HCT116 (cell line): ENCODE results near the gene GSTT2. TPM values are rescaled to one million over a fixed set of nuclear protein-coding genes. Genes with fewer than 3 reads are reported as not detected.

ENCODE experiments used
- ATAC-seq: fragments of 200-7000 bp; cut with Tn5 transposase; 2 replicates; pipeline ENCODE4 v1.9.1; 2020; ENCODE audit warnings: mild to moderate bottlenecking, moderate library complexity
- BruUV-seq: library from RNA; stranded (reverse); fragments of 400-500 nt; replicated peaks from 2 replicates; lab custom pipeline; 2021; lab: Mats Ljungman, UMichigan
- CTCF ChIA-PET: fragments of 300-600 bp; sonication (Branson Sonifier 250); formaldehyde crosslinking; loops from one replicate; lab custom pipeline; 2021; ENCODE audit warnings: antibody characterized with exemption; lab: Charles Lee
- POLR2A ChIA-PET: fragments of 300-600, 350-600 bp; sonication (Branson Sonifier 250); formaldehyde crosslinking; loops from one replicate; lab custom pipeline; 2021; ENCODE audit warnings: antibody characterized with exemption; lab: Charles Lee
- RAD21 ChIA-PET, 2 experiments: fragments of 300-600 bp; sonication (Branson Sonifier 250); formaldehyde crosslinking; loops; one replicate each; lab custom pipeline; 2023; ENCODE audit warnings: low total read pairs in 2 of 2; ENCODE audit not compliant: uncharacterized antibody in 2 of 2, unreplicated experiment in 2 of 2, low non-redundant PET in 1 of 2; lab: Charles Lee
- DNase-seq: peaks from one replicate; pipeline ENCODE4 v3.0.0-alpha.2; 2010; ENCODE audit warnings: low read depth, low spot score
- H2AFZ ChIP-seq: fragments of 200-600 bp; shearing (Covaris generic), sonication (generic); 2 replicates; pipeline ENCODE4 v1.6.1; 2017; ENCODE audit warnings: low read depth, mixed run types, mixed read lengths, antibody characterized with exemption, low read length; ENCODE audit not compliant: poor library complexity, severe bottlenecking
- H3K27ac ChIP-seq: 2 replicates; pipeline ENCODE4 v1.5.1; 2012; ENCODE audit warnings: low read depth, low read length
- H3K27me3 ChIP-seq: fragments of 200-600 bp; sonication (generic); 2 replicates; pipeline ENCODE4 v1.6.1; 2016; ENCODE audit warnings: mixed run types, low read length, mixed read lengths; ENCODE audit not compliant: insufficient read depth
- H3K36me3 ChIP-seq, 2 experiments: fragments of 200-500 bp in 1 of 2; fragments of 200-600 bp in 1 of 2; sonication (Bioruptor generic) in 1 of 2; sonication (generic) in 1 of 2; 2 replicates each; pipeline versions ENCODE4 v1.5.1 to v1.6.1; 2014 to 2016; ENCODE audit warnings: low read length in 2 of 2, inconsistent platforms in 1 of 2, mixed read lengths in 1 of 2, mixed run types in 1 of 2; ENCODE audit not compliant: insufficient read depth in 2 of 2, control insufficient read depth in 1 of 2
- H3K4me1 ChIP-seq, 2 experiments: fragments of 200-600 bp in 1 of 2; sonication (generic) in 1 of 2; 2 replicates each; pipeline versions ENCODE4 v1.5.1 to v1.6.1; 2012 to 2017; ENCODE audit warnings: low read length in 2 of 2, inconsistent platforms in 1 of 2, mild to moderate bottlenecking in 1 of 2, mixed read lengths in 1 of 2, mixed run types in 1 of 2, moderate library complexity in 1 of 2; ENCODE audit not compliant: insufficient read depth in 2 of 2, control insufficient read depth in 1 of 2
- H3K4me2 ChIP-seq: fragments of 200-600 bp; sonication (generic); 2 replicates; pipeline ENCODE4 v1.6.1; 2017; ENCODE audit warnings: mixed run types, low read length, mixed read lengths
- H3K4me3 ChIP-seq, 2 experiments: fragments of 200-600 bp in 1 of 2; sonication (generic) in 1 of 2; replicated peaks in 1 of 2; 2 replicates each; pipeline ENCODE4 v1.5.1; 2011 to 2016; ENCODE audit warnings: low read length in 2 of 2, control low read depth in 1 of 2, low read depth in 1 of 2, mild to moderate bottlenecking in 1 of 2, mixed read lengths in 1 of 2, mixed run types in 1 of 2
- H3K79me2 ChIP-seq: fragments of 200-600 bp; sonication (generic); 2 replicates; pipeline ENCODE4 v1.6.1; 2017; ENCODE audit warnings: mild to moderate bottlenecking, mixed run types, low read length, moderate library complexity, mixed read lengths; ENCODE audit not compliant: insufficient read depth
- H3K9ac ChIP-seq: fragments of 200-600 bp; sonication (generic); 2 replicates; pipeline ENCODE4 v1.6.1; 2016; ENCODE audit warnings: low read length, mixed read lengths
- H3K9me2 ChIP-seq: fragments of 200-600 bp; sonication (generic), shearing (Covaris generic); 2 replicates; pipeline ENCODE4 v1.6.1; 2017; ENCODE audit warnings: mixed run types, mild to moderate bottlenecking, moderate library complexity; ENCODE audit not compliant: insufficient read depth
- H3K9me3 ChIP-seq, 2 experiments: fragments of 200-500 bp in 1 of 2; fragments of 200-600 bp in 1 of 2; sonication (Bioruptor generic) in 1 of 2; sonication (generic) in 1 of 2; 2 replicates each; pipeline ENCODE4 v1.6.1; 2014 to 2017; ENCODE audit warnings: low read length in 2 of 2, mixed read lengths in 2 of 2, inconsistent platforms in 1 of 2, low read depth in 1 of 2, mild to moderate bottlenecking in 1 of 2, mixed run types in 1 of 2, moderate library complexity in 1 of 2; ENCODE audit not compliant: control insufficient read depth in 1 of 2, insufficient read depth in 1 of 2
- H4K20me1 ChIP-seq: fragments of 200-600 bp; sonication (generic), shearing (Covaris generic); 2 replicates; pipeline ENCODE4 v1.6.1; 2017; ENCODE audit warnings: mixed run types, mild to moderate bottlenecking, moderate library complexity; ENCODE audit not compliant: insufficient read depth
- CEBPB ChIP-seq: IDR thresholded peaks from 2 replicates; pipeline ENCODE4 v1.6.1; 2012; ENCODE audit warnings: low read depth
- EGR1 ChIP-seq: IDR thresholded peaks from 2 replicates; pipeline ENCODE4 v1.6.1; 2012; ENCODE audit warnings: low read depth
- ELF1 ChIP-seq: IDR thresholded peaks from 2 replicates; pipeline ENCODE4 v1.6.1; 2012; ENCODE audit warnings: low read depth, borderline replicate concordance
- EZH2 ChIP-seq: fragments of 200-600 bp; sonication (generic); IDR thresholded peaks from 2 replicates; pipeline ENCODE4 v1.6.1; 2017; ENCODE audit warnings: antibody characterized with exemption, mixed run types
- EZH2phosphoT487 ChIP-seq: fragments of 200-600 bp; IDR thresholded peaks from 2 replicates; pipeline ENCODE4 v1.6.1; 2018; ENCODE audit warnings: antibody characterized with exemption, borderline replicate concordance
- POLR2A ChIP-seq: IDR thresholded peaks from 2 replicates; pipeline ENCODE4 v1.7.0; 2011; ENCODE audit warnings: borderline replicate concordance; ENCODE audit not compliant: insufficient read depth, insufficient read length; ENCODE audit errors: extremely low read depth
- POLR2AphosphoS5 ChIP-seq: IDR thresholded peaks from 2 replicates; pipeline ENCODE4 v1.6.1; 2011; ENCODE audit warnings: mild to moderate bottlenecking, low read depth, low read length, moderate library complexity
- SP1 ChIP-seq: IDR thresholded peaks from 2 replicates; pipeline ENCODE4 v1.6.1; 2012; ENCODE audit warnings: low read depth
- YY1 ChIP-seq: IDR thresholded peaks from 2 replicates; pipeline ENCODE4 v1.6.1; 2011; ENCODE audit warnings: low read length, low read depth, moderate library complexity, mild to moderate bottlenecking; ENCODE audit not compliant: insufficient replicate concordance; ENCODE audit errors: extremely low read depth
- intact Hi-C: fragments of 100-400 bp; cut with micrococcal nuclease; formaldehyde crosslinking; loops from 2 replicates; pipeline ENCODE4 v1.10.0; 2022
- total RNA-seq: library from RNA; stranded (reverse); gene quantifications from one replicate; pipeline ENCODE4 v1.2.1, GENCODE V29; 2021; ENCODE audit not compliant: unreplicated experiment
- TF ChIP-seq, protein P1 (sequence below): IDR thresholded peaks from 2 replicates; pipeline ENCODE4 v1.6.1; 2012; ENCODE audit warnings: low read depth
- TF ChIP-seq, protein P2 (sequence below): IDR thresholded peaks from 2 replicates; pipeline ENCODE4 v1.6.1; 2011; ENCODE audit warnings: mild to moderate bottlenecking, low read length, moderate library complexity; ENCODE audit not compliant: insufficient replicate concordance; ENCODE audit errors: extremely low read depth

The GSTT2 gene
- total RNA-seq, 1 experiment from 2014 or later: 5.1 TPM

DNA sequence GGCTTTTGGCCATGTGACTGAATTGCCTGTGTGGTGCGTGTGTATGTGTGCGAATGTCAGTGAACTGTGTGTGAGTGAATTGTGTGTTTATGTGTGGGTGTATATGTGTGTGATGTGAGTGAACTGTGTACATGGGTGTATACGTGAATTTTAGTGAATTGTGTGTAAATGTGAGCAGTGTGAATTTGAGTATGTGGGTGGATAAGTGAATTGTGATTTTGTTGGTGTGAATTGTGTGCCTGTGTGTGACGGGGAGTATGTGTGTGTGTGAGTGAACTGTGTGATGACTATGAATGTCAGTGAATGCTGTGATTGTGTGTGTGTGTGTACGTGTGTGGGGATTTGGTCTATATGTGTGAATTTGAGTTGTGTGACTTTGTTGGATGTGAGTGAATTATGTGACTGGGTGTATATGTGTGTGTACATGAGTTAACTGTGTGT is 9.7 kb upstream of the GSTT2 start:
- RAD21 ChIA-PET: no interaction called here
- H3K4me2 ChIP-seq: no peak overlapping the region

DNA sequence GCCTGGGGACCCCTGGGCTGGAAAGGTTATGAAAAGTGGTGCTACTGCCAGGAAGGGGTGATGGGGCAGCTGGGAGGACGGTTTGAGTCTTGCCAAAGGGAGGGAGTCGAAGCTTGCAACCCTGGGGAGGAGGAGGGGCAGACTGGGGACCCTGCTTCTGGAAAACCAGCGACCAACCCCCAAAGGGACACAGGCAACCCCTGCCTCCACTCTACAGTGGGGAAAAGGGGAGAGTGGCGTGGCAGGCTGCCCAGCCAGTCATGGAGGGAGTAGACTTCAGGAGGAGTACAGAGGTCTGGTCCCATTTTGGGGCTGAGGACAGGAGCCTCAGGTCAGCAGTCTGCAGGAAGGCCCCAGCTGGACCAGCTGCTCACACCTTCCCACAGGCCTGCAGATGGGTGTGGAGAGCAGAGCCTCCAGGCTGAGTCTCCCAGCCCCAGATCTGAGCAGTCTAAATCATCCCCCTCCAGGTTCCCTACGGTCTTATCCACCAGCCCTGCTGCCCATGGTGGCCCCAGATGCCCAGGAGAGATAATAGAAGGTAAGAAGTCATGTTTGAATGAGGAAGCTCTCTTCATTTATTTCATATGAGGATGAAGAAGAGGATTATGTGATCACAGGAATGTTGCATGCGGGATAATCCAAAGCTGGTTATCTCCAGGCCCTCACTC is 9.0 kb upstream of the GSTT2 start:
- ChIA-PET CTCF (interaction anchor here (1.0 kb wide), 1 partner anchor 77 kb away, joined by 4 read pairs; the partner anchor contains the start of gene MIF), POLR2A (no interaction called here), RAD21 (no interaction called here)
- intact Hi-C loops: no loop called here
- Histone ChIP-seq H3K79me2 (peaks cover 32% of the 10 kb centered on the region), H3K4me1 (peaks cover 0 to 3% of the 10 kb centered on the region in 2 experiments; a peak in 1 of 4 replicates), H3K36me3 (peaks cover 14 to 17% of the 10 kb centered on the region in 2 experiments; a peak in 3 of 4 replicates), H3K27ac (peak overlapping the region; percentile 15), H3K9me2 (no peaks in the 10 kb centered on the region), H3K4me2 (peak overlapping the region; percentile 7; the same call in 1 of the 2 replicates), H3K9me3 (no peaks in the 10 kb centered on the region), H3K27me3 (no peaks in the 10 kb centered on the region), H4K20me1 (no peaks in the 10 kb centered on the region), H3K9ac (peak overlapping the region; percentile 19; the same call in 1 of the 2 replicates), H3K4me3 (0 out of 4 replicates have a peak overlapping the region, but pooled peaks of 1 of the 2 experiments have one; percentile 5), H2AFZ (no peak overlapping the region)
- TF ChIP-seq YY1 (no peak), EZH2phosphoT487 (no peak), POLR2AphosphoS5 (0 out of 2 replicates have a peak, but pooled peaks have one; percentile 12), SP1 (no peak), CEBPB (no peak), EGR1 (no peak), EZH2 (no peak)
- TF ChIP-seq, protein P1, sequence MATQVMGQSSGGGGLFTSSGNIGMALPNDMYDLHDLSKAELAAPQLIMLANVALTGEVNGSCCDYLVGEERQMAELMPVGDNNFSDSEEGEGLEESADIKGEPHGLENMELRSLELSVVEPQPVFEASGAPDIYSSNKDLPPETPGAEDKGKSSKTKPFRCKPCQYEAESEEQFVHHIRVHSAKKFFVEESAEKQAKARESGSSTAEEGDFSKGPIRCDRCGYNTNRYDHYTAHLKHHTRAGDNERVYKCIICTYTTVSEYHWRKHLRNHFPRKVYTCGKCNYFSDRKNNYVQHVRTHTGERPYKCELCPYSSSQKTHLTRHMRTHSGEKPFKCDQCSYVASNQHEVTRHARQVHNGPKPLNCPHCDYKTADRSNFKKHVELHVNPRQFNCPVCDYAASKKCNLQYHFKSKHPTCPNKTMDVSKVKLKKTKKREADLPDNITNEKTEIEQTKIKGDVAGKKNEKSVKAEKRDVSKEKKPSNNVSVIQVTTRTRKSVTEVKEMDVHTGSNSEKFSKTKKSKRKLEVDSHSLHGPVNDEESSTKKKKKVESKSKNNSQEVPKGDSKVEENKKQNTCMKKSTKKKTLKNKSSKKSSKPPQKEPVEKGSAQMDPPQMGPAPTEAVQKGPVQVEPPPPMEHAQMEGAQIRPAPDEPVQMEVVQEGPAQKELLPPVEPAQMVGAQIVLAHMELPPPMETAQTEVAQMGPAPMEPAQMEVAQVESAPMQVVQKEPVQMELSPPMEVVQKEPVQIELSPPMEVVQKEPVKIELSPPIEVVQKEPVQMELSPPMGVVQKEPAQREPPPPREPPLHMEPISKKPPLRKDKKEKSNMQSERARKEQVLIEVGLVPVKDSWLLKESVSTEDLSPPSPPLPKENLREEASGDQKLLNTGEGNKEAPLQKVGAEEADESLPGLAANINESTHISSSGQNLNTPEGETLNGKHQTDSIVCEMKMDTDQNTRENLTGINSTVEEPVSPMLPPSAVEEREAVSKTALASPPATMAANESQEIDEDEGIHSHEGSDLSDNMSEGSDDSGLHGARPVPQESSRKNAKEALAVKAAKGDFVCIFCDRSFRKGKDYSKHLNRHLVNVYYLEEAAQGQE: no peak
- no TSS peak for BruUV-seq
- DNase-seq (no peak), ATAC-seq (no peak)

More for the DNA sequence above, 9.7 kb upstream of the GSTT2 start:
- ATAC-seq (no peak), DNase-seq (no peak)
- Histone ChIP-seq H3K9me2 (no peaks in the 10 kb centered on the region), H3K9ac (no peak overlapping the region), H3K27me3 (no peaks in the 10 kb centered on the region), H4K20me1 (no peaks in the 10 kb centered on the region), H3K4me3 (no peak overlapping the region), H3K36me3 (peaks cover 14 to 17% of the 10 kb centered on the region in 2 experiments; a peak in 3 of 4 replicates), H3K9me3 (no peaks in the 10 kb centered on the region), H3K79me2 (peaks cover 32% of the 10 kb centered on the region), H3K27ac (no peak overlapping the region; the same call in 1 of the 2 replicates), H2AFZ (no peak overlapping the region), H3K4me1 (peaks cover 0 to 3% of the 10 kb centered on the region in 2 experiments; a peak in 1 of 4 replicates)
- ChIA-PET CTCF (no interaction called here), POLR2A (no interaction called here)
- BruUV-seq: no TSS peak
- TF ChIP-seq, protein P2, sequence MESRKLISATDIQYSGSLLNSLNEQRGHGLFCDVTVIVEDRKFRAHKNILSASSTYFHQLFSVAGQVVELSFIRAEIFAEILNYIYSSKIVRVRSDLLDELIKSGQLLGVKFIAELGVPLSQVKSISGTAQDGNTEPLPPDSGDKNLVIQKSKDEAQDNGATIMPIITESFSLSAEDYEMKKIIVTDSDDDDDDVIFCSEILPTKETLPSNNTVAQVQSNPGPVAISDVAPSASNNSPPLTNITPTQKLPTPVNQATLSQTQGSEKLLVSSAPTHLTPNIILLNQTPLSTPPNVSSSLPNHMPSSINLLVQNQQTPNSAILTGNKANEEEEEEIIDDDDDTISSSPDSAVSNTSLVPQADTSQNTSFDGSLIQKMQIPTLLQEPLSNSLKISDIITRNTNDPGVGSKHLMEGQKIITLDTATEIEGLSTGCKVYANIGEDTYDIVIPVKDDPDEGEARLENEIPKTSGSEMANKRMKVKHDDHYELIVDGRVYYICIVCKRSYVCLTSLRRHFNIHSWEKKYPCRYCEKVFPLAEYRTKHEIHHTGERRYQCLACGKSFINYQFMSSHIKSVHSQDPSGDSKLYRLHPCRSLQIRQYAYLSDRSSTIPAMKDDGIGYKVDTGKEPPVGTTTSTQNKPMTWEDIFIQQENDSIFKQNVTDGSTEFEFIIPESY: no peak
- TF ChIP-seq ELF1 (no peak), POLR2A (peak; percentile 7), POLR2AphosphoS5 (no peak), EZH2phosphoT487 (no peak)
- intact Hi-C loops: no loop called here
